Brain pericyte (primary cell): Measurements from ENCODE around the gene HAT1.

Source experiments
- DNase-seq: peaks from one replicate; pipeline ENCODE4 v3.0.0-alpha.2; 2012; ENCODE audit warnings: low read depth, low spot score

HAT1 gene

DNA sequence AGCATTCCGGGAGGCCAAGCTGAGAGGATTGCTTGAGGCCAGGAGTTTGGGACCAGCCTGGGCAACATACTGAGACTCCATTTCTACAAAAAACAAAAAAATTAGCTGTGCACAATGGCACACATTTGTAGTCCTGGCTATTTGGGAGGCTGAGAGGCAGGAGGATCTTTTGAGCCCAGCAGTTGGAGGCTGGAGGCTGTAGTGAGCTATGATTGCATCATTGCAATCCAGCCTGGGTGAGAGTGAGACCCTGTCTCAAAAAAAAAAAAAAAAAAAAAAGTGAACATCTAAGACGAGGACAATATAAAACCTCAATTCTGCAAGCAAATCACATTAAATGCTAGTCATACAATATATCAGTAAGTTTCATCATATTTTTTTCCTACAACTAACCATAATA is 2.8 kb upstream of the HAT1 start:
- DNase-seq, result no peak

DNA sequence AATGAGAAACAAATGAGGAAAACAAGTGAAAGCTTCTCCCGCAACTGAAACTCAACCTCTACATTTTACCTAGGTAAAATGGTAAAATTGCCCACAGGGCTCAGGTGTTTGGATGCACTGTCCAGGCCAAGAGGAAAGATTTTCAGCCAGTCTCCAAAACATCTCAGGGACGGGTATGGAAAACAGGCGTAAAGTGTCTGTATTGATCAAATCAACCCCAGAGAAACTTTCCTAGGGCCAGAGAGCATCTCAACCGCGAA is 361 bp upstream of the HAT1 start:
- DNase-seq, result no peak

GRCh38 chr2:171923206-171923605 is 945 bp downstream of the HAT1 start:
- DNase-seq, result no peak

GRCh38 chr2:171924170-171924942 is 2.1 kb downstream of the HAT1 start:
- no peak for DNase-seq

DNA sequence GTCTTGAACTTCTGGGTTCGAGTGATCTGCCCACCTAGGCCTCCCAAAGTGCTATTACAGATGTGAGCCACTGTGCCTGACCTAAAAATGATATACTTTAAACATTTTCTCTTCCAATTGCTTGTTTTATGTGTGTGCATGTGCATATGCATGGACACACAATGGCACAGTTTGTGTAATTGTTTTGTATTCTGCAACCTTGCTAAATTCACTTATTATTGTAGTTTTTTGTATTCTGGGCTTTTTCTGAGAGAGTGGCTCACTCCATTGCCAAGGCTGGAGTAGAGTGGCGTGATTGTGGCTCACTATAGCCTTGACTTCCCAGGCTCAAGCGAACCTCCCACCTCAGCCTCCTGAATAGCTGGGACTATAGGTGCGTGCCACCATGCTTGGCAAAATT is 8.1 kb downstream of the HAT1 start:
- DNase-seq, result no peak

DNA sequence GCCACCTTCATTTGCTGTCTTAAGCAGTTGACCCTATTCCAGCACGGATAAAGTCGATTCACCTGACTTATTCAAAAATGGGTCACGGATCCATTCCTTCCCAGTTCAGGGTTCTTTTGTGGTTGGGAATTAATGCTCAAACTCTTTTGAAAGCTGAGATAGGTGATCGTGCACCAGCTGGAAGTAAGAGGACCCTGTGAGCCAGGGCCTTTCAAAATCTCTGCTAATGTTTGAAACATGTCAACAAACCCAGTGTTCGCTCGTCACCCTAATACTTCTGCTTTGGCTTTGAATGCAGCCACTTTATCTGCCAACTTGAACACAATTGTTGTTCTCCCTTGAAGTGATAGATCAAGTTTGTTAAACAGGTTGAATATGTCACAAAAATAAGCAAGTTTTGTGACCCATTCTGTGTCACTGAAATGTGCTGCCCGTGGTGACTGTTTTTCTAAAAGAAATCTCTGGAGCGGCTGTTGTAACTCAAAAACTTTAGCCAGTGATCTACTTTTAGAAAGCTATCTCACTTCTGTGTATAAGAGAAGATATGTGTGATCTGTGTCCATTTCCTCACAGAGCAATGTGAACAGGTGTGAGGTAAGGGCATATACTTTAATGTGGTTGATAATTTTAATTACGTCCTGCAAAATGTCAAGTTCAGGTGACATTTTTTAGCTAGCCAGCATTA is 16.9 kb downstream of the HAT1 start:
- no peak for DNase-seq

DNA sequence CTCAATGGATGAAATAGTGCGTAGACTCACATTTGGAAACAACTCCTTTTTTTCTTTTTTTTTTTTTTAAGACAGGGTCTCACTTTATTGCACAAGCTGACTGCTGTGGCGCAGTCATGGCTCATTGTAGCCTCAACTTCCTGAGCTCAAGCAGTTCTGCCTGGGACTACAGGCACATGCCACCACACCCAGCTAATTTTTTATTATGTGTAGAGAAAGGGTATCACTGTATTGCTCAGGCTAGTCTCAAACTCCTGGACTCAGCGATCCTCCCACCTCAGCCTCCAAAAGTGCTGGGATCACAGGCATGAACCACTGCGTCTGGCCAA is 17.4 kb downstream of the HAT1 start:
- no peak for DNase-seq

DNA sequence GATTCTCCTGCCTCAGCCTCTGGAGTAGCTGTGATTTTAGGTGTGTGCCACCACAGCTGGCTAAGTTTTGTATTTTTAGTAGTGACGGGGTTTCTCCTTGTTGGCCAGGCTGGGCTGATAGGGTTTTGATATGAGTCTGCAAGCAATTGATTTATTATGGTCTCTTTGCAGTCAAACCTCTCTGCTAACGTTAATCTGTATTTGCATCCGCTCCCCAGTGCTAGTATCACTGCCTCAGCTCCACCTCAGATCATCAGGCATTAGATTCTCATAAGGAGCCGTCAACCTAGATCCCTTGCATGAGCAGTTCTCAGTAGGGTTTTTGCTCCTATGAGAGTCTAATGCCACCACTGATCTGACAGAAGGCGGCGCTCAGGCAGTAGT is 19.0 kb downstream of the HAT1 start:
- no peak for DNase-seq

DNA sequence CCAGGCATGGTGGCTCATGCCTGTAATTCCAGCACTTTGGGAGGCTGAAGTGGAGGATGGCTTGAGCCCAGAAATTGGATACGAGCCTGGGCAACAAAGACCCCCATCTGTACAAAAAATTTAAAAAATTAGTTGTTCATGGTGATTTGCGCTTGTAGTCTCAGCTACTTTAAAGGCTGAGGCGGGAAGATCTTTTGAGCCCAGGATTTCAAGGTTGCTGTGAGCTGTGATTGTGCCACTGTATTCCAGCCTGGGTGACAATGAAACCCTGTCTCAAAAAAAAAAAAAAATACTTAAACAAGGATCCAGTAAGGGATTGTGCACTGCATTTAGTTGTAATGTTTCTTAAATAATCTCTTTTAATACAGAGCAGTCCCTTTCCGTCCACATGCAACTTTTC is 21.6 kb downstream of the HAT1 start:
- DNase-seq, result no peak

GRCh38 chr2:171952276-171952675 is 30.0 kb downstream of the HAT1 start:
- DNase-seq, result no peak

GRCh38 chr2:171952748-171953147 is 30.5 kb downstream of the HAT1 start:
- no peak for DNase-seq

- DNase-seq, result no peak
These were observed 34.0 kb downstream of the HAT1 start for GRCh38 chr2:171956135-171956825.

DNA sequence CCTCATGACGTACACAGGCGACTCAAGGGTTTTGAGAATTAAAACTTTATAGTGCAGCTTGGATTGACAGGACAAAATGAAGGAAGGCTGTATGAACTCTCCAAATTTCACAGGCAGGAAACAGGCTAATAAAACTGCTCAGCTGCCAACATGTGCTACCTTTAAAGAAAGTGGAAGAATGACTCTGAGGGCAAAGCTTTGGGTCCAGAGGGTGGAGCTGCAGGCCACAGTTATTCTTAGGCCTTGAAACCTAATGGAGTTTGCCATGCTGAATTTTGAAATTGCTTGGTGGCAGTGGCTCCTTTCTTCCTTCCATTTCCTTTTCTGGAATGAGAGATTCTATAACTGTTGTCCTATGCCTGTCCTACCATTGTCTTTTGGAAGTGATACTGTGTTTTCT is 34.8 kb downstream of the HAT1 start:
- no peak for DNase-seq

GRCh38 chr2:171958475-171958874 is 36.2 kb downstream of the HAT1 start:
- no peak for DNase-seq

GRCh38 chr2:171959998-171960397 is 37.7 kb downstream of the HAT1 start:
- no peak for DNase-seq

GRCh38 chr2:171960570-171960969 is 38.3 kb downstream of the HAT1 start:
- DNase-seq, result no peak

DNA sequence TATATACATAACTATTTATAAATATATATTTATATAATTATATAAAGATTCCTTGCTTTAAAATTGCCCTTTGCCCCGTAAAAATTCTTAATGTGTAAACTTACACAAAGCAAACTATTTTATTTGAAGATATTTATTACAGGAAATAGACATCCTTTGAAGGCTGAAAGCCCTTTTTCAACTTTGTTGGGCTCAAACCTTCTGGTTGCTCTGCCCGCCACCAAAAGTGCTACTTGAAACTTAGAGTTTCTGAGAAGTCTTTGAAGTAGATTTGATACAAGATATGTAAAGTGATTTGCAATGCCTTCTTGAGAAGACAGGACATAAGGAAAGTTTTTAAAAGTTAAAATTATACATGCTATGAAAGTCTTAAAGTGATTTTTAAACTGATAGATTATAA is 40.9 kb downstream of the HAT1 start:
- no peak for DNase-seq

GRCh38 chr2:171964308-171964707 is 42.0 kb downstream of the HAT1 start:
- no peak for DNase-seq

DNA sequence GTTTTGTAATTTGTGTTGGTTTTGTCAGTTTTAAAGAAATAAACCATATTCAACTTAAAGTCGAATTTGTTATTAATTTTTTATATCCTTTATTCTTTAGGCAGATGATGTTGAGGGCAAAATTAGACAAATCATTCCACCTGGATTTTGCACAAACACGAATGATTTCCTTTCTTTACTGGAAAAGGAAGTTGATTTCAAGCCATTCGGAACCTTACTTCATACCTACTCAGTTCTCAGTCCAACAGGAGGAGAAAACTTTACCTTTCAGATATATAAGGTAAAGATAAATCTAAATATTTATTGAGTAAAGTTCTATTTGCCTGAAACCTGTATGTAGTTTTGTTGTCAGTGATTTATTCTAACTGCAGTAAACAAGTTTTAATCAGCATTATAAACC is 43.0 kb downstream of the HAT1 start:
- no peak for DNase-seq

DNA sequence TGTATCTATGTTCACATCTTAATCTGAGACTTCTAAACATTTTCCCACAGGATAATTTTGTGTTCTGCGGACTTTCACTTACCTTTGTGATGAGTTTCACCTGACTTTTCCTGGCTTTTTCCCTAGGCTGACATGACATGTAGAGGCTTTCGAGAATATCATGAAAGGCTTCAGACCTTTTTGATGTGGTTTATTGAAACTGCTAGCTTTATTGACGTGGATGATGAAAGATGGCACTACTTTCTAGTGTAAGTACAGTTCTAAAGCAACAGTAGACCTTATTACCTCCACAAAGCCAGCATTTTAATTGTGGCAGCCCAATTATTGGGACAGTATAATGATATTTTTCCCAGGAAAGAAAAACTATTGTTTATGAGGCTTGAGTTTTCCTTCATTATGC is 43.4 kb downstream of the HAT1 start:
- DNase-seq, result no peak

DNA sequence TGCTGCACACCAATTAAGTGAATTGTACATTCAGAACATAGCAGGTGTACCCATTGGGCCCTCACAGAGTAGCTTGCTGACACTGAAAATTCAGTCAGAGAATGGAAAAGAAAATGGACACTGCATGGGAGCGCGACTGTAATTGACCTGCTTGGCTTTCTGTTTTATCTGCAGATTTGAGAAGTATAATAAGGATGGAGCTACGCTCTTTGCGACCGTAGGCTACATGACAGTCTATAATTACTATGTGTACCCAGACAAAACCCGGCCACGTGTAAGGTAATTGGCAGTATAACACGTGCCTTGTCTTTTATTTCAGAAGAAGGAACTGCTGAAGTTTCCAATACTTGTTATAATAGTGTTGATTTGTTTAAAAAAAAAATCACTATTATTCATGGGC is 44.0 kb downstream of the HAT1 start:
- no peak for DNase-seq

GRCh38 chr2:171966688-171967087 is 44.4 kb downstream of the HAT1 start:
- DNase-seq, result no peak

GRCh38 chr2:171968509-171968908 is 46.2 kb downstream of the HAT1 start:
- DNase-seq, result no peak
